Measurements from ENCODE around the gene TTLL7.
A peak's percentile ranks its signal among the peaks of the same experiment; 100 is the strongest.
"Not testable (repeated sequence)": the region's sequence is repeated elsewhere in the genome, so short reads cannot be mapped to it uniquely, and the experiment has no call there.

TTLL7 gene

DNA sequence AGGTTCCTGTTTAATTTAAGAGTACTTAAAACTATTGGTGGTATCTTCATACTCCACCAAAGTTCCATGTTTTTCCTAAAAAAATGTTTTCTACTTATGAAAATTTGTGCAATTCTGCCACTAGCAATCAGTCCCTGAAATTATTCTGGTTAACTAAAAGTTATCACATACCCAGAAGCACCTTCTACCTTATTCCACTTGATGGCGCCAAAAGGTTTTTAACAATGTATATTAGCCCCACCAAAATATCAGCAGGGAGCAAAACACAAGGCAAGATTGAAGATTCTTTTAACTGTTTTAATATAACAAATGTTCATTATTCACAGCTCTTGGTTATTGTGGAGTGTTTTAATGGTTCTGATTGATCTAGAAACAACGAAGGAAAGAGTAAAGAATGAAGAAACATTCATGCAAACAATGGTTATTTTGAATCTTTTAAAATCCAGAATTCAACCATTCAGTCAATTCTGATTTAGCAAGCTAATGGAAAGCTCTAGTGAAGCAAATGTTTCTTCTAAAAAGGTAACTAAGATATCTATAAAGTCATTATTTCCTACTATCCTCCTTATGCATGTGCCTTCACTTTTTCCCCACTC lies 67.2 kb downstream of the TTLL7 start:
- H3K4me3 Mint-ChIP-seq: no peak overlapping the region
- H3K9me3 Mint-ChIP-seq: no peaks in the 10 kb centered on the region
- H3K27ac Mint-ChIP-seq: no peak overlapping the region
- no peaks in the 10 kb centered on the region for H3K36me3 Mint-ChIP-seq
- no peaks in the 10 kb centered on the region for H3K4me1 Mint-ChIP-seq
- H3K27me3 Mint-ChIP-seq: no peaks in the 10 kb centered on the region
- DNase-seq (ENCODE audit: low spot score in 2 of 2) (peak in 1 of 2 donors; percentile 30), ATAC-seq (ENCODE audit: low read depth) (peak; percentile 74)

GRCh38 chr1:83929184-83929583 lies 69.7 kb downstream of the TTLL7 start:
- no peak overlapping the region for H3K4me3 Mint-ChIP-seq
- ATAC-seq (ENCODE audit: low read depth): no peak
- H3K27ac Mint-ChIP-seq: no peak overlapping the region
- H3K27me3 Mint-ChIP-seq: peaks cover 5% of the 10 kb centered on the region
- no peaks in the 10 kb centered on the region for H3K4me1 Mint-ChIP-seq
- H3K36me3 Mint-ChIP-seq: no peaks in the 10 kb centered on the region
- H3K9me3 Mint-ChIP-seq: no peaks in the 10 kb centered on the region
- no peak for DNase-seq (ENCODE audit: low spot score in 2 of 2)

GRCh38 chr1:83928396-83928795 lies 70.5 kb downstream of the TTLL7 start:
- Mint-ChIP-seq H3K27me3 (peaks cover 5% of the 10 kb centered on the region), H3K27ac (no peak overlapping the region), H3K4me1 (no peaks in the 10 kb centered on the region), H3K9me3 (no peaks in the 10 kb centered on the region), H3K4me3 (no peak overlapping the region), H3K36me3 (no peaks in the 10 kb centered on the region)
- ATAC-seq (ENCODE audit: low read depth) (no peak), DNase-seq (ENCODE audit: low spot score in 2 of 2) (no peak)

GRCh38 chr1:83927701-83928100 lies 71.2 kb downstream of the TTLL7 start:
- Mint-ChIP-seq H3K27ac (no peak overlapping the region), H3K27me3 (peaks cover 5% of the 10 kb centered on the region), H3K4me3 (no peak overlapping the region), H3K36me3 (no peaks in the 10 kb centered on the region), H3K9me3 (no peaks in the 10 kb centered on the region), H3K4me1 (no peaks in the 10 kb centered on the region)
- no peak for DNase-seq (ENCODE audit: low spot score in 2 of 2)
- ATAC-seq (ENCODE audit: low read depth): no peak

- Mint-ChIP-seq H3K4me1 (no peaks in the 10 kb centered on the region), H3K27me3 (peaks cover 5% of the 10 kb centered on the region), H3K27ac (no peak overlapping the region), H3K4me3 (no peak overlapping the region), H3K36me3 (no peaks in the 10 kb centered on the region), H3K9me3 (no peaks in the 10 kb centered on the region)
- ATAC-seq (ENCODE audit: low read depth) (no peak), DNase-seq (ENCODE audit: low spot score in 2 of 2) (no peak)
These were observed 71.9 kb downstream of the TTLL7 start for GRCh38 chr1:83927061-83927460.

DNA sequence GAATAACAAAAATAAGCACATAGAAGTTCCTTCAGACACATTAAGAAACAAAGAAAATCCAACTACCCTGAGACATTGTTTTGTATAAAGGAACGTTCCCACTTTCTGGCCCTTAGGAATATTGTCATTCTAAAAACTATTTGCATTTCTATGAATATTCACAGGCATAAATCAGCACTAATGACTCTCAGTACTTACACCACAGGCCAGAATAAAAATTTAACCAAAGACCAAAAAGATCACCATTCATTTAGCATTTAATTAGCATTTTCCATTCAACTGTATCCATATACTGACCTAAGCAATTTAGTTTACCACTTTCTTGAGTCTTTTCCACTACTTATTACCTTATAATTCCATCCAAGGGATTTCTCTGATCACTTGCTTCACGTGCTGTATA lies 75.4 kb downstream of the TTLL7 start:
- Mint-ChIP-seq H3K4me3 (no peak overlapping the region), H3K27me3 (peaks cover 5% of the 10 kb centered on the region), H3K4me1 (no peaks in the 10 kb centered on the region), H3K27ac (no peak overlapping the region), H3K9me3 (no peaks in the 10 kb centered on the region), H3K36me3 (no peaks in the 10 kb centered on the region)
- ATAC-seq (ENCODE audit: low read depth) (no peak), DNase-seq (ENCODE audit: low spot score in 2 of 2) (no peak)

DNA sequence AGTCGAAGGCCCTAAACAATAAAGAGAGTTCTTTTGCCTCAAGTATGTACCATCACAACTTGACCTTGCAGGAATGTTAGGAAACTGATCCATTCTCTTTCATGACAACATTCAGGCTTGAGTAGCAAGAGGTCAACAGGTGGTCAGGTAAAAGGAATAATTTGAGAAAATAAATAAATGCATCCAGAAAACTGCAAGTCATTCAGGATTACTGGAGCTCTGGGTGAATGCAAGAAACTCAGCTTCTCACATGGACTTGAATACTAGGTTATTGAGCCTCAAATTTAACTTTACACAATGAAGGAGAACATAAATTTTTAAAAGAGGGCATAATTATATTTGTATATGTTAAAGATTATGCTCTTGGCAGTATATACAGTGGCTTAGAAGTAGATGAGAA lies 76.5 kb downstream of the TTLL7 start:
- Mint-ChIP-seq H3K4me3 (no peak overlapping the region), H3K4me1 (no peaks in the 10 kb centered on the region)

GRCh38 chr1:83920320-83920719 lies 78.6 kb downstream of the TTLL7 start:
- no peaks in the 10 kb centered on the region for H3K36me3 Mint-ChIP-seq

More for the DNA sequence above, 76.5 kb downstream of the TTLL7 start:
- DNase-seq (ENCODE audit: low spot score in 2 of 2): no peak
- no peaks in the 10 kb centered on the region for H3K36me3 Mint-ChIP-seq
- ATAC-seq (ENCODE audit: low read depth): no peak
- no peak overlapping the region for H3K27ac Mint-ChIP-seq
- H3K27me3 Mint-ChIP-seq: peaks cover 5% of the 10 kb centered on the region
- no peaks in the 10 kb centered on the region for H3K9me3 Mint-ChIP-seq

DNA sequence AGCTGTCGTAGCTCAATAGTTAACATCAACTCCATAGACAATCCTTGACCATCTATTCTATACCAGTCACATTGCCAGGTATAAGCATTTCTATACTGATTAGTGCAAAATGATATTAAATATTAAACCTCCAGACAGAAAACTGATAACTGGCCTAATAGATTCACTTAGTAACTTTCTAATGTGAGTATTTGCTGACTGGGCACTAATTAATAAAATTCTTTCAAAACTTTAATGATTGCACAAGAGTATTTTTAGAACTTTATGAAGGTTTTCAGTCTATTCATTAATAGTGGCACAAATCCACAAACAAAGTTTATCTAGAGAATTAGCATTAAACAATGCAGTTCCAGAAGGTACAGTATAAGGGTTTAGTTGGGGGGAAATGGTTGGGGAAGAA lies 79.1 kb downstream of the TTLL7 start:
- Mint-ChIP-seq H3K27me3 (peaks cover 3% of the 10 kb centered on the region), H3K9me3 (peaks cover under 1% of the 10 kb centered on the region)

More at GRCh38 chr1:83920320-83920719, 78.6 kb downstream of the TTLL7 start:
- ATAC-seq (ENCODE audit: low read depth): no peak
- no peaks in the 10 kb centered on the region for H3K4me1 Mint-ChIP-seq
- peaks cover 3% of the 10 kb centered on the region for H3K27me3 Mint-ChIP-seq
- no peak for DNase-seq (ENCODE audit: low spot score in 2 of 2)
- H3K4me3 Mint-ChIP-seq: no peak overlapping the region
- no peak overlapping the region for H3K27ac Mint-ChIP-seq
- H3K9me3 Mint-ChIP-seq: no peaks in the 10 kb centered on the region

DNA sequence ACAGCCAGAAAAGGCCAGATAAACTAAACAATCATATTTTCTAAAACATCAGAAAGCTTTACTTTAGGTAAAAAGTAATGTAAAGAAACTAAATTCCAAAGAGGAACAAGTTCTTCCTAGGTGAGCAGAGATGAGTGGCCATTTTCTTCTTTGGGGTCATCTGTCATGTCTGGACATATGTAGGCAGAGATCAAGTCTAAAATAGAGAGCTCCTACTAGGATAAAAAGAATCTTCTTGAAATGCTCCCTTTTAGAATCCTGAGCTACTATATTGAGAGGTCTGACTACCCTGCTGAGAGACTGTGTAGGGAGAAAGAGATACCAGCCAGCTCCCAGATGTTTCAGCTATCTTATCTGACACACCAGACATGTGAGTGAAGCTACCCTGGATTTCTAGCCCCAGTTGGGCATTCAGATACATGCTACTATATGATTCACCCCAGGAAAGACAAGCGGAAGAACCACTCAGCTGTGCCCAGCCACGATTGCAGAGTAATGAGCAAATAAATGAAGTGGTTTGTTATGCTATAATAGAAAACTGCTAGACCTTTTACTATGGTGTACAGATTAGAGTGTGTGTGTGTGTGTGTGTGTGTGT lies 80.1 kb downstream of the TTLL7 start:
- Mint-ChIP-seq H3K4me3 (no peak overlapping the region), H3K27me3 (peaks cover 8% of the 10 kb centered on the region), H3K36me3 (no peaks in the 10 kb centered on the region), H3K27ac (no peak overlapping the region), H3K9me3 (peaks cover 2% of the 10 kb centered on the region), H3K4me1 (no peaks in the 10 kb centered on the region)
- no peak for DNase-seq (ENCODE audit: low spot score in 2 of 2)
- no peak for ATAC-seq (ENCODE audit: low read depth)

More for the DNA sequence above, 79.1 kb downstream of the TTLL7 start:
- no peaks in the 10 kb centered on the region for H3K4me1 Mint-ChIP-seq
- DNase-seq (ENCODE audit: low spot score in 2 of 2) (no peak), ATAC-seq (ENCODE audit: low read depth) (no peak)
- H3K27ac Mint-ChIP-seq: no peak overlapping the region
- H3K36me3 Mint-ChIP-seq: no peaks in the 10 kb centered on the region
- H3K4me3 Mint-ChIP-seq: no peak overlapping the region

- DNase-seq (ENCODE audit: low spot score in 2 of 2) (no peak), ATAC-seq (ENCODE audit: low read depth) (no peak)
- Mint-ChIP-seq H3K4me1 (no peaks in the 10 kb centered on the region), H3K9me3 (peaks cover 2% of the 10 kb centered on the region), H3K36me3 (no peaks in the 10 kb centered on the region), H3K27me3 (peaks cover 8% of the 10 kb centered on the region), H3K4me3 (no peak overlapping the region), H3K27ac (no peak overlapping the region)
These were observed 81.0 kb downstream of the TTLL7 start for GRCh38 chr1:83917959-83918358.

GRCh38 chr1:83916094-83916493 lies 82.8 kb downstream of the TTLL7 start:
- H3K4me3 Mint-ChIP-seq; DNase-seq (ENCODE audit: low spot score in 2 of 2); H3K9me3 Mint-ChIP-seq; H3K36me3 Mint-ChIP-seq; H3K4me1 Mint-ChIP-seq; ATAC-seq (ENCODE audit: low read depth); H3K27me3 Mint-ChIP-seq; H3K27ac Mint-ChIP-seq: not testable (repeated sequence)

GRCh38 chr1:83912876-83913275 lies 86.1 kb downstream of the TTLL7 start:
- H3K36me3 Mint-ChIP-seq: no peaks in the 10 kb centered on the region

GRCh38 chr1:83910461-83910860 lies 88.5 kb downstream of the TTLL7 start:
- Mint-ChIP-seq H3K4me1 (no peaks in the 10 kb centered on the region), H3K36me3 (no peaks in the 10 kb centered on the region), H3K9me3 (peaks cover 2% of the 10 kb centered on the region), H3K27ac (no peak overlapping the region), H3K27me3 (peaks cover 16% of the 10 kb centered on the region), H3K4me3 (no peak overlapping the region)
- DNase-seq (ENCODE audit: low spot score in 2 of 2) (no peak), ATAC-seq (ENCODE audit: low read depth) (no peak)

More at GRCh38 chr1:83912876-83913275, 86.1 kb downstream of the TTLL7 start:
- H3K9me3 Mint-ChIP-seq: peaks cover 2% of the 10 kb centered on the region
- H3K4me3 Mint-ChIP-seq: no peak overlapping the region
- no peak overlapping the region for H3K27ac Mint-ChIP-seq
- DNase-seq (ENCODE audit: low spot score in 2 of 2) (no peak), ATAC-seq (ENCODE audit: low read depth) (no peak)
- H3K4me1 Mint-ChIP-seq: no peaks in the 10 kb centered on the region
- H3K27me3 Mint-ChIP-seq: peaks cover 12% of the 10 kb centered on the region

DNA sequence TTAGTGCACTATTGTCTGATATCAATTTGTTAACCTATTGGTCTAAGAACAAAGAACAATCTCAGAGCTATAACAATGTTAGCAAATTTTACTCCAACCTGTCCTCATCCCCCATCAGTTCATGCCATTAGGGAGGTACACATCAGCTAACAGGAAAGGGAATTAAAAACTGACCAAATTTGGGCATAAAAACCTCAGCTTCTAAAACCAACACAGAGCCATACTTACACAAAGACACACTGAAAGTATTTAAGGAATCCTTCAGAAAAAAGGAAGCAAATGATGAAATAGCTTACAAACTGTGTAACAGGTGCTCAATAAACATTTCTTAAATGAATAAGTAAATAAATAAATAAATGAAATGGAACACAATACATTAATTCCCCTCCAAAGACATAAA lies 89.2 kb downstream of the TTLL7 start:
- Mint-ChIP-seq H3K27me3 (peaks cover 12% of the 10 kb centered on the region), H3K9me3 (no peaks in the 10 kb centered on the region), H3K27ac (no peak overlapping the region), H3K4me3 (no peak overlapping the region), H3K4me1 (no peaks in the 10 kb centered on the region), H3K36me3 (no peaks in the 10 kb centered on the region)
- ATAC-seq (ENCODE audit: low read depth) (no peak), DNase-seq (ENCODE audit: low spot score in 2 of 2) (no peak)
